T-helper 17 cell (primary cell): ENCODE measurements around the gene ABCC5. TPM values are rescaled to one million over a fixed set of nuclear protein-coding genes. Genes with fewer than 3 reads are reported as not detected.
"Not testable (repeated sequence)": the region's sequence is repeated elsewhere in the genome, so short reads cannot be mapped to it uniquely, and the experiment has no call there.

Source experiments
- ATAC-seq: fragments of 150-1000 bp; cut with Tn5 transposase; 2 replicates; pipeline ENCODE4 v1.10.0; 2021; ENCODE audit warnings: mild to moderate bottlenecking, moderate library complexity
- DNase-seq, 3 donors: peaks; one replicate each; pipeline versions ENCODE4 v3.0.0 to v3.0.0-alpha.2; 2020 to 2021
- H3K9me3 ChIP-seq: one replicate; pipeline ENCODE4 v1.7.0; 2013; ENCODE audit warnings: low read length, mild to moderate bottlenecking; ENCODE audit not compliant: control insufficient read depth, poor library complexity, severe bottlenecking
- H3K27ac Mint-ChIP-seq: one replicate; pipeline ENCODE4 v1.8.0; 2022; ENCODE audit warnings: mild to moderate bottlenecking, moderate library complexity, mixed read lengths
- H3K27me3 Mint-ChIP-seq: one replicate; pipeline ENCODE4 v1.8.0; 2022; ENCODE audit warnings: mixed read lengths
- H3K36me3 Mint-ChIP-seq: one replicate; pipeline ENCODE4 v1.8.0; 2022; ENCODE audit warnings: low read depth, mixed read lengths
- H3K4me1 Mint-ChIP-seq: one replicate; pipeline ENCODE4 v1.8.0; 2022; ENCODE audit warnings: mild to moderate bottlenecking, mixed read lengths
- H3K4me3 Mint-ChIP-seq: one replicate; pipeline ENCODE4 v1.8.0; 2022; ENCODE audit warnings: mild to moderate bottlenecking, moderate library complexity, mixed read lengths
- total RNA-seq, 4 donors: library from RNA in 2 of 4; stranded (reverse) in 2 of 4; gene quantifications; one replicate each; pipeline ENCODE4 v1.2.3 and lab custom pipeline; 2022 to 2026

The ABCC5 gene
- 10 to 100 TPM; 17.5 to 17.6 TPM for total RNA-seq
- 37.6 to 41.3 reads per million in 2 donors for total RNA-seq (lab: John Stamatoyannopoulos, UW)

GRCh38 chr3:184017672-184018423 lies at the start of gene ABCC5:
Gene ABCC5, minus strand, starts transcription at chr3:184017884. Its CDS starts 3,492 bp downstream, at chr3:184014392.
- H3K4me3 Mint-ChIP-seq: peak within 1 kb of the TSS; percentile 98
- ATAC-seq (peak; percentile 97), DNase-seq (peak; percentile 60 to 72 (median 71))
- peaks cover 20% of the 10 kb centered on the region for H3K27me3 Mint-ChIP-seq
- no peaks in the 10 kb centered on the region for H3K9me3 ChIP-seq
- H3K36me3 Mint-ChIP-seq: peaks cover 7% of the 10 kb centered on the region
- H3K4me1 Mint-ChIP-seq: peaks cover 19% of the 10 kb centered on the region
- peak within 1 kb of the TSS; percentile 93 for H3K27ac Mint-ChIP-seq

- DNase-seq: no peak
- H3K36me3 Mint-ChIP-seq: no peaks in the 10 kb centered on the region
- no peak overlapping the region for H3K4me3 Mint-ChIP-seq
- no peak for ATAC-seq
- H3K27me3 Mint-ChIP-seq: peaks cover 18% of the 10 kb centered on the region
- H3K27ac Mint-ChIP-seq: no peak overlapping the region
- H3K9me3 ChIP-seq: no peaks in the 10 kb centered on the region
- no peaks in the 10 kb centered on the region for H3K4me1 Mint-ChIP-seq
Measured at GRCh38 chr3:184066211-184066610, 48.5 kb upstream of the ABCC5 start.

GRCh38 chr3:184062637-184063036 lies 45.0 kb upstream of the ABCC5 start:
- H3K9me3 ChIP-seq: no peaks in the 10 kb centered on the region
- ATAC-seq: no peak
- no peak overlapping the region for H3K27ac Mint-ChIP-seq
- H3K27me3 Mint-ChIP-seq: peaks cover 20% of the 10 kb centered on the region
- H3K4me1 Mint-ChIP-seq: no peaks in the 10 kb centered on the region
- DNase-seq: no peak
- H3K4me3 Mint-ChIP-seq: no peak overlapping the region
- H3K36me3 Mint-ChIP-seq: no peaks in the 10 kb centered on the region

- Mint-ChIP-seq H3K27me3 (peaks cover 14% of the 10 kb centered on the region), H3K4me3 (no peak overlapping the region), H3K27ac (no peak overlapping the region), H3K36me3 (no peaks in the 10 kb centered on the region), H3K4me1 (no peaks in the 10 kb centered on the region)
- ATAC-seq: no peak
- H3K9me3 ChIP-seq: no peaks in the 10 kb centered on the region
- no peak for DNase-seq
Measured at GRCh38 chr3:184059424-184059823, 41.7 kb upstream of the ABCC5 start.

GRCh38 chr3:184058029-184058428 lies 40.3 kb upstream of the ABCC5 start:
- Mint-ChIP-seq H3K27me3 (peaks cover 14% of the 10 kb centered on the region), H3K27ac (no peak overlapping the region), H3K4me1 (no peaks in the 10 kb centered on the region), H3K36me3 (no peaks in the 10 kb centered on the region), H3K4me3 (no peak overlapping the region)
- ATAC-seq: no peak
- no peak for DNase-seq
- no peaks in the 10 kb centered on the region for H3K9me3 ChIP-seq

GRCh38 chr3:184052767-184053166 lies 35.1 kb upstream of the ABCC5 start, which contains the start of gene HTR3C:
Gene HTR3C, plus strand, starts transcription at chr3:184053047. Its CDS starts 34 bp downstream, at chr3:184053081.
- peaks cover 29% of the 10 kb centered on the region for H3K27me3 Mint-ChIP-seq
- DNase-seq (no peak), ATAC-seq (no peak)
- no peak within 1 kb of the TSS for H3K27ac Mint-ChIP-seq
- H3K4me1 Mint-ChIP-seq: no peaks in the 10 kb centered on the region
- H3K9me3 ChIP-seq: no peaks in the 10 kb centered on the region
- H3K4me3 Mint-ChIP-seq: no peak within 1 kb of the TSS
- H3K36me3 Mint-ChIP-seq: peaks cover 4% of the 10 kb centered on the region

- Mint-ChIP-seq H3K27ac (no peak overlapping the region), H3K4me3 (no peak overlapping the region), H3K36me3 (peaks cover 4% of the 10 kb centered on the region), H3K4me1 (no peaks in the 10 kb centered on the region), H3K27me3 (peaks cover 29% of the 10 kb centered on the region)
- H3K9me3 ChIP-seq: no peaks in the 10 kb centered on the region
- no peak for DNase-seq
- ATAC-seq: no peak
Measured at GRCh38 chr3:184050217-184050847, 32.6 kb upstream of the ABCC5 start.

GRCh38 chr3:184045995-184046394 lies 28.3 kb upstream of the ABCC5 start:
- no peak overlapping the region for H3K4me3 Mint-ChIP-seq
- peaks cover 26% of the 10 kb centered on the region for H3K27me3 Mint-ChIP-seq
- H3K27ac Mint-ChIP-seq: no peak overlapping the region
- ATAC-seq (no peak), DNase-seq (no peak)
- no peaks in the 10 kb centered on the region for H3K36me3 Mint-ChIP-seq
- H3K9me3 ChIP-seq: no peaks in the 10 kb centered on the region
- H3K4me1 Mint-ChIP-seq: no peaks in the 10 kb centered on the region

GRCh38 chr3:184042617-184043016 lies 24.9 kb upstream of the ABCC5 start:
- Mint-ChIP-seq H3K4me1 (no peaks in the 10 kb centered on the region), H3K27me3 (peaks cover 20% of the 10 kb centered on the region), H3K4me3 (peak overlapping the region; percentile 15), H3K27ac (no peak overlapping the region), H3K36me3 (no peaks in the 10 kb centered on the region)
- ATAC-seq (no peak), DNase-seq (no peak)
- no peaks in the 10 kb centered on the region for H3K9me3 ChIP-seq

- ATAC-seq (no peak), DNase-seq (no peak)
- no peaks in the 10 kb centered on the region for H3K4me1 Mint-ChIP-seq
- H3K9me3 ChIP-seq: no peaks in the 10 kb centered on the region
- H3K27me3 Mint-ChIP-seq: peaks cover 18% of the 10 kb centered on the region
- H3K4me3 Mint-ChIP-seq: no peak overlapping the region
- H3K27ac Mint-ChIP-seq: no peak overlapping the region
- no peaks in the 10 kb centered on the region for H3K36me3 Mint-ChIP-seq
Measured at GRCh38 chr3:184040010-184040409, 22.3 kb upstream of the ABCC5 start.

- Mint-ChIP-seq H3K27me3 (peaks cover 14% of the 10 kb centered on the region), H3K27ac (no peak overlapping the region), H3K4me1 (no peaks in the 10 kb centered on the region), H3K4me3 (no peak overlapping the region), H3K36me3 (no peaks in the 10 kb centered on the region)
- no peaks in the 10 kb centered on the region for H3K9me3 ChIP-seq
- ATAC-seq: no peak
- DNase-seq: no peak
Measured at GRCh38 chr3:184039414-184039813, 21.7 kb upstream of the ABCC5 start.

- not testable (repeated sequence) for DNase-seq, ATAC-seq, H3K4me1 Mint-ChIP-seq, H3K4me3 Mint-ChIP-seq, H3K36me3 Mint-ChIP-seq, H3K27ac Mint-ChIP-seq, H3K9me3 ChIP-seq
- H3K27me3 Mint-ChIP-seq: peaks cover 14% of the 10 kb centered on the region
Measured at GRCh38 chr3:184038307-184038706, 20.6 kb upstream of the ABCC5 start.

GRCh38 chr3:184037816-184038215 lies 20.1 kb upstream of the ABCC5 start:
- H3K9me3 ChIP-seq: no peaks in the 10 kb centered on the region
- no peaks in the 10 kb centered on the region for H3K36me3 Mint-ChIP-seq
- ATAC-seq: no peak
- H3K4me3 Mint-ChIP-seq: no peak overlapping the region
- no peak for DNase-seq
- no peaks in the 10 kb centered on the region for H3K4me1 Mint-ChIP-seq
- no peak overlapping the region for H3K27ac Mint-ChIP-seq
- H3K27me3 Mint-ChIP-seq: peaks cover 10% of the 10 kb centered on the region
